NCI-H69 (cell line): Measurements from ENCODE around the gene SCRN1.

Source experiments
- DNase-seq: peaks from one replicate; lab custom pipeline; 2025; lab: John Stamatoyannopoulos, UW

Gene SCRN1

GRCh38 chr7:29926741-29927140 lies 62.9 kb downstream of the SCRN1 start:
- no peak for DNase-seq

- DNase-seq: no peak
These were observed 63.4 kb downstream of the SCRN1 start for GRCh38 chr7:29926216-29926615.

- DNase-seq: no peak
These were observed 64.9 kb downstream of the SCRN1 start for GRCh38 chr7:29924684-29925083.

- no peak for DNase-seq
These were observed 65.6 kb downstream of the SCRN1 start for GRCh38 chr7:29924006-29924405.

- no peak for DNase-seq
These were observed 66.5 kb downstream of the SCRN1 start for GRCh38 chr7:29922921-29923700.

GRCh38 chr7:29921404-29922010 lies 68.1 kb downstream of the SCRN1 start:
- peak; percentile 79 for DNase-seq

GRCh38 chr7:29920491-29920890 lies 69.1 kb downstream of the SCRN1 start:
- no peak for DNase-seq

GRCh38 chr7:29919790-29920189 lies 69.8 kb downstream of the SCRN1 start:
- no peak for DNase-seq

GRCh38 chr7:29918850-29919249 lies 70.8 kb downstream of the SCRN1 start:
- no peak for DNase-seq

GRCh38 chr7:29917641-29918040 lies 72.0 kb downstream of the SCRN1 start:
- DNase-seq: no peak

- DNase-seq: peak; percentile 70
These were observed 74.0 kb downstream of the SCRN1 start for GRCh38 chr7:29915481-29916215.

- no peak for DNase-seq
These were observed 75.4 kb downstream of the SCRN1 start for GRCh38 chr7:29914180-29914579.

GRCh38 chr7:29906200-29907022 lies 83.2 kb downstream of the SCRN1 start:
- DNase-seq: no peak

- no peak for DNase-seq
These were observed 88.9 kb downstream of the SCRN1 start for GRCh38 chr7:29900745-29901144.

GRCh38 chr7:29898301-29898700 lies 91.3 kb downstream of the SCRN1 start:
- DNase-seq: no peak

GRCh38 chr7:29896685-29897411 lies 92.8 kb downstream of the SCRN1 start:
- DNase-seq: no peak

- DNase-seq: no peak
These were observed 94.0 kb downstream of the SCRN1 start for GRCh38 chr7:29895559-29895958.

GRCh38 chr7:29894256-29894655 lies 95.3 kb downstream of the SCRN1 start:
- DNase-seq: no peak

- DNase-seq: peak; percentile 47
These were observed 96.1 kb downstream of the SCRN1 start for GRCh38 chr7:29893351-29893965.

- no peak for DNase-seq
These were observed 97.4 kb downstream of the SCRN1 start for GRCh38 chr7:29892231-29892630.

GRCh38 chr7:29891766-29892165 lies 97.8 kb downstream of the SCRN1 start:
- no peak for DNase-seq
